ENCODE results near the gene SDCBP2.

Gene SDCBP2

DNA sequence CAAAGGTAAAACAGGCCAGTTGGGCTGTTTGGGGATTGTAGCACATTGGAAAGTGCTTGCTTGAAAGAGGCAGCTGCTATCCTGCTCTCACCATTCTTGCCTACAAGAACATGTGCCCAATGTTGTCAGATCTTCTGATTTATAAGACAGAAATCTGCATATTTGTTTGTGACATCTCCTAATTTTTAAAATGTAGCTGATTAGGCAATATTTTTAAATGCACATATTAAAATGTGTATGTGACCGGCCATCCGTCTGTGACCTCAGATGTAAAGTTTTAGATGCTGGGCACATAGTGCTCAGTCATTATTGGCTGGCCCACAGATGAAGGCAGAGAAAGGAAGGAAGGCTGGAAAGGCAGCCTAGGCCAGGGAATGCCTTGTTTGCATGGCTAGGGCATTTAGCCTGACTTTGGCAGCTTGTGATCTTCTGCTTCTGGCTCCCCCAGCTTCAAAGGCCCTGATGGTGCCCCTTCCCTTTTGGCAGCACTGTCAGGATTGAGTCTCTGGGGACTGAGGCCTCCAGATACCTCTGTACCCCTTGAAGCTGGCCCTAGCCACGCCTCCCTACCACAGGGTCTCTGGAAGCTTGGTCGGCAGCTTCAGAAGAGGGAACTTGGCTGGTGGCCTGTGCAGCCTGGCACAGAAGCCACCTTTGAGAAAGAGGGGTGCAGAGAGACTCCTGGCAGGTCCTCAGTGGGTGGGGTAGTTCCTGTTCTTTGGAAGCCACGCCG lies 56.4 kb downstream of the SDCBP2 start:
- DNase-seq (ENCODE audit: low spot score) = no peak

DNA sequence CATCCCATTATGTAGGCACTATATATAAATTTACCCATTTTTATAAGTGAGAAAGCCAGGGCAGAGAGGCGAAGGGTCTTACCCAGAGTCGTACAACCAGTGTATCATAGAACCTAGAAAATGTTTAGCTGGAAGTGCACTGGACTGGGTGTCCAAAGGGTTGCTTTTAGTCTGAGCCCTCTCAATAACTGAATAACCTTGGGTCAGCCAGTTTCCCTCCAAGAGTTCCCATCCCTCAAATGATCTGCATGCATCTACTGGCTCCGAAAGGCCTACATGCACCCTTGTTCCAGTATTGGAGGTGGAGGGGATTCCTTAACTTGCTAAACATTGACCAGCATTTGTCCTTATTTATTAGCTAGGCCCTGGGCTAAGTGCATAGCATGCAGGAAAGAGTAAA lies 59.1 kb downstream of the SDCBP2 start:
- DNase-seq (ENCODE audit: low spot score) = no peak

DNA sequence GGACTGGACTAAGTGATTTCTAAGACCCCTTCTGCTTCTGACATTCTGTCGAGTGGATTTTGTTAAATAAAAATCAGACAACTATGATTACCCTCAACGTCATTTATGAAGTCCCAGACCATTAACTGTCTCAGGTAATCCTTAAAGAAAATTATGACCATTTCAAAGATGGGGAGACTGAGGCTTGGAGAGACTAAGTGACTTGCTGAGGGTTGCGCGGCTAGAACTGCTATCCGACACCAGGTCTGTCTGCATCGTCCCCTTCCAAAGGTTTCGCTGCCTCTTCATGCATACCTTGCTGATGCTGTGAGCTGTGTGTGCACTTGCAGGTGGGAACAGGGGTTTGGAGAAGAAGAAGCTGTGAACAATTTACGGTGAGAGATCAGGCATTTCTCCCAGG lies 59.7 kb downstream of the SDCBP2 start:
- no peak for DNase-seq (ENCODE audit: low spot score)

DNA sequence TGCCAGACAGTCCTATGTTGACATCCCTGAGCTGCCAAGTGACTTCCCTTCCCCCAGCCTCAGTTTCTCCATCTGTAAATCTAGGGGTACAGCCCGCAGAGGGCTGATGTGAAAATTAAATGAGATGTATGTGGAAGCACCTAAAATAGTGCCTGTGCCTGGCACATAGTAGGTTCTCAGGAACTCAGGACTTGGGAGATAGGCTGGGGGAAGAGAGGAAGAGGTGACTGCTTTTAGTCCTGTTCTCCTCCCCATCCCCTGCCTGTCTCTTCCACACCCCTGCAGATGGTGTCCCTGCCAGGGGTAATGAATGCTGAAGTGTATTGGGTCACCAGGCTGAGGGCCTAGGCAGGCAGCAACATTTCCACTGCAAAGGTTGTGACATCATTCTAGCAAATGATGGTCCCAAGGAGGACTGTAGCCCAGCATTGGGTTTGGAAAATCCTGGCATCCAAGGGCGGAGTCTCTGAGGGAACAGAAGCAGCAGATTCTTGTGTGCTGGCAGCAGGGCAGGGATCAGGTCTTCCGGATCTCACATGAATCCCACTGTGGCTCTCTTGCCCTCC lies 61.0 kb downstream of the SDCBP2 start:
- DNase-seq (ENCODE audit: low spot score) = no peak

DNA sequence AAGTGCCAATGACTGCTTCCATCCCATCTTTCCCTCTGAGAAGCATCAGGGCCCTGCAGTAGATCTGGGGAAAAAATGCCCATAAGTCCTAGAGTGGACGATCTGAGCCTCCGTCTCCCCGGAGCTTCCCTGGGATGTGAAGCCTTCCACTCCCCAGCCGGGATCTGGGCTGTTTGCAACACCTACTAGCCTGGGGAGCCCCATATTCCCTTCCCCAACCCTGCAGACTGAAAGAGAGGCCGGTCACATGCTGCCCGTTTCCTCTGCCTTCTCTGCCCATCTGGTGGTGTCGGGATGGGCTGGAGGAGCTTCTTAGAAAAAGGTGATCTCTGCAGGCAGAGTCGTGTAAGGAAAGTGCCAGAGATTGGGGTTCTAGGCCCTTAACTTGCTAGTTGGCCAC lies 61.8 kb downstream of the SDCBP2 start:
- DNase-seq (ENCODE audit: low spot score) = no peak

DNA sequence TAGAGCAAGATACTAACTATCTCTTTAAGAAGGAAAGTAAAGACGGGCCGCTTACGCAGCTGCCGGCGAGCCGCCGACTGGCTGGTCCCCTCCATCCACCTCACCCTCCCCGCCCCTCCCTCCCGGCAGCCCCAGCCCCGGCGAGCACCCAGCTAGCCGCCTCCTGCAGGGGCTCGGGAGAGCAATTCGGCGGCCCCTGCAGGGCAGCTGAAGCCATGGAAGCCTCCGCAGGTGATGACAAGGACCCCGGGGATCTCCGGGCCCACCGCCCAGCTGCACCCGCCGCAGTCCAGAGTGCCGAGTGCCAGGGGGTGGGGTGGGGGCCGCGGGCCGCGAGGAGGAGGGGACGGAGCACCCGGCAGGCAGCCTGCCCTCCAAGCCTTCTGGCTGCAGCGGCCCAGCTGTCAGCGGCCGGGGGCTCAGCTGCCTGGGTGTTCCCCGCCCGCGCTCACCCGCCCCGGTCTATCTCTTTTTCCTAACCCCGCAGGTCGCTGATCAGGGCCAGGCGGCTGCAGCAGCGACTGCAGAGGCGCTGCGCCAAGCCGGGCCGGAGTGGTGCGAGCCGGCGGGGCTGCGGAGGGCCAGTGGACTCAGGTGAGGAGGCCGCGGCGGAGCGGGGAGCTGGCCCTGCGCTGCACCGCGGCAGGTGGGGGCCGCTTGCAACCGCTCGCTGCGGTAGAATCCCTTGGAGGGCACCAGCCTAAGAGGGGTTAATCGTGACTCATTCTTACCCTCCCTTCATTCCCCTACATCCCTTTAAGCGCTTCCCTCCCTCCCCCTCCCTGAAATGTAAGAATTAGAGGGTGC lies 62.6 kb downstream of the SDCBP2 start, which contains the start of gene SNPH:
TSS of gene SNPH (plus strand) at position 128 of the 807 bp plus-strand sequence. CDS start 29,946 bp downstream, outside the sequence.
- DNase-seq (ENCODE audit: low spot score) = no peak

DNA sequence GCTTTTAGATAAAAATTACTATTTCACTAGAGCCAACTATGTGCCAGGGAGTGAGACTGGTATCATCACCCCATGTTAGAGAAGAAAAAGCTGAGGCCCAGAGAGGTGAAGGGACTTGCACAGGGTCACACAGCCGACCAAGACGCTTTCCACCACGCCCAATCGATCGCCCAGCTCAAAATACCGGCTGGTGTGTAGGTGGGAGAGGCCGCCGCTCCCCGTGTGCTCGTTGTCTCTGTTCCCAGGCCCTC lies 63.1 kb downstream of the SDCBP2 start:
- no peak for DNase-seq (ENCODE audit: low spot score)

DNA sequence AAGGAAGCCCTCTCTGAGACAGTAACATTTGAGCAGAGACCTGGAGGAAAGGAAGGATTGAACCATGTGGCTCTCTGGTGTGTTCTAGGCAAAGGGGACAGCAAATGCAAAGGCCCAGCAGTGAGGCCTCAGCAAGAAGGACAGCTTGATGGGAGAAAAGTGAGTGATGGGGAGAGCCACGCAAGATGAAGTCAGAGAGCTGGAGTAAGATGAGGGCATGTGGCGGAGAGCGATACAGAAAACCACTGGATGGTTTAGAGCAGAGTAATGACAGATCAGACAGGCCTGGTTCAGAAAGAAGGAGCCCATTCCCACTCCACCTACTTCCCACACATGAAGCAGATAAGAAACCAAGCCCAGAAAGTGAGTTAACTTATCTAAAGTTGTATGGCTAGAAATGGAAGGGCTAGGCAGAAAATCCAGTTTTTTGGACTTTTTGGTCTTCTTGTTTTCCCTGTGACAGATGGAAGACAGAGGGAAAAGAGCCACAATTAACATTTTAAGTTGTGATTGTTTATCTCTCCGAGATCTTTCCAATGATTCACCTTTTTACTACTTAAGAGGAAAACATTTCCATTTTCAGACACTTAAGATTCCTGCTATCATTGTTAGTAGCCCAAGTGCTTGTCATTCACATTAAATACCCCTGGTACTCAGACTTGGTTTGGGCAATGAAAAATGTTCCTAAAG lies 63.6 kb downstream of the SDCBP2 start:
- DNase-seq (ENCODE audit: low spot score) = no peak

DNA sequence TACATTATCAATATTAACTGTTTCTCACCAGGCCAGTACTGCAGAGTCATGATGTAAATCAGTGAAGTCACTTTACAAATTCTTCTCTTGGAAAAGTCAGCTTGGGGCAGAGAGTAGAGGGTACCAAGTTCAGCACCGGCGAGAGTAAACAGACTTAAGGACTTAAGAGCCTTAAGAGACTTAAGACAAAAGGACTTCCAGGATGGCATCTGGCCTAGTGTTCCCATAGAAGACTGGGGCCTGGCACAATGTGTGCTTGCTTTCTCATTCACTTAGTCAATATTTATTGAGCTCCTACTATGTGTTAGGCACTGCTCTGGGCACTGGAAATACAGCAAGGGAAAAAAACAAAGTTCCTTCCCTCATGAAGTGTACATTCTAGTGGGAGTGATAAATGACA lies 64.2 kb downstream of the SDCBP2 start:
- no peak for DNase-seq (ENCODE audit: low spot score)

DNA sequence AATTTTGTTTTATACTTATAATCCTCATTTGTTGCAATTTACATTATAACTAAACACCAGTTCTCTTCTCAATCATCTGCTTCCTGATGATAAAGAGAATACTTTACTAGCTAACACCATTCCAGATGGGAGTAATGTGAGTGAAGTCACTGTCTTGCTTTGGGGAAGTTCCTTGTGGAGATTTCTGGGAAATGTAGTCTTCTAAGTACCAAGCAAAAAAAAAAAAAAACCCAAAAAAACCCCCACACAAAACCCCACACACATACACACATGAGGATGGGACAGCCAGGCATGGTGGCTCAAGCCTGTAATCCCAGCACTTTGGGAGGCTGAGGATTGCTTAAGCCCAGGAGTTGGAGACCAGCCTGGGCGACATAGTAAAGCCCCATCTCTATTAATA lies 65.1 kb downstream of the SDCBP2 start:
- DNase-seq (ENCODE audit: low spot score) = no peak
